ENCODE measurements around the gene CLDN22. TPM values are rescaled to one million over a fixed set of nuclear protein-coding genes. Genes with fewer than 3 reads are reported as not detected.
"Not testable (repeated sequence)": the region's sequence is repeated elsewhere in the genome, so short reads cannot be mapped to it uniquely, and the experiment has no call there.

Gene CLDN22
- total RNA-seq, 1 experiment from 2014 or later: not detected

- in situ Hi-C loops (cut with HindIII; ENCODE audit: low pct_unique_long_range_greater_than_20kb, low sequenced_read_pairs): no loop called here
- DNase-seq (ENCODE audit: low read depth): no peak
Observed at GRCh38 chr4:183328832-183329231, 8.8 kb upstream of the CLDN22 start.

DNA sequence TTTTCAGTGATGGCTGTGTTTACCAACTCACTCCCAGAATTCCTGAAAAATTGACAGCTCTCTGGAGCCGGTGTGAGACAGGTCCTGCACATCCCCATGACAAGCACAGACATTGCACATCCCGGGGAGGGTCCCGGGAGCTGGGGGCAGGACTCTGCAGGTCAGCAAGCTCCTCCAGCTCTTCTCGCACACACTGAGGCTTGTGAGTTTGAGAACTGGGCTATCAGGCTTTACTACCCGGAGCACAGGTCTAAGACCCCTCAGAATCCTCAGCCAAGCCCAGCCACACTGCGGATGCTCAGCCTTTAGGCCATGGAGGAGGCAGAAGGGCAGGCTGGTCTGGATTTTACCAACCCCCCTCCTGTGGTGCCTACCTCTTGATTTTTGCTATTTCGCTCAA is 7.8 kb upstream of the CLDN22 start:
- DNase-seq (ENCODE audit: low read depth): no peak
- in situ Hi-C loops (cut with HindIII; ENCODE audit: low pct_unique_long_range_greater_than_20kb, low sequenced_read_pairs): no loop called here

- DNase-seq (ENCODE audit: low read depth): no peak
- in situ Hi-C loops (cut with HindIII; ENCODE audit: low pct_unique_long_range_greater_than_20kb, low sequenced_read_pairs): no loop called here
Observed at GRCh38 chr4:183326853-183327252, 6.8 kb upstream of the CLDN22 start.

DNA sequence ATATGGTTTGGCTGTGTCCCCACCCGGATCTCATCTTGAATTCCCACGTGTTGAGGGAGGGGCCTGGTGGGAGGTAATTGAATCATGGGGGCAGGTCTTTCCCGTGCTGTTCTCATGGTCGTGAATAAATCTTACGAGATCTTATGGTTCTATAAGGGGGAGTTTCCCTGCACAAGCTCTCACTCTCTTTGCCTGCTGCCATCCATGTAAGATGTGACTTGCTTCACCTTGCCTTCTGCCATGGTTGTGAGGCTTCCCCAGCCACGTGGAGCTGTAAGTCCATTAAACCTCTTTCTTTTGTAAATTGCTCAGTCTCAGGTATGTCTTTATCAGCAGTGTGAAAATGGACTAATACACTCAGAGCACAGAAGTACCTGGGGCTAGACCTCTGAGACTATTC is 6.3 kb upstream of the CLDN22 start:
- in situ Hi-C loops (cut with HindIII; ENCODE audit: low pct_unique_long_range_greater_than_20kb, low sequenced_read_pairs); DNase-seq (ENCODE audit: low read depth): not testable (repeated sequence)

DNA sequence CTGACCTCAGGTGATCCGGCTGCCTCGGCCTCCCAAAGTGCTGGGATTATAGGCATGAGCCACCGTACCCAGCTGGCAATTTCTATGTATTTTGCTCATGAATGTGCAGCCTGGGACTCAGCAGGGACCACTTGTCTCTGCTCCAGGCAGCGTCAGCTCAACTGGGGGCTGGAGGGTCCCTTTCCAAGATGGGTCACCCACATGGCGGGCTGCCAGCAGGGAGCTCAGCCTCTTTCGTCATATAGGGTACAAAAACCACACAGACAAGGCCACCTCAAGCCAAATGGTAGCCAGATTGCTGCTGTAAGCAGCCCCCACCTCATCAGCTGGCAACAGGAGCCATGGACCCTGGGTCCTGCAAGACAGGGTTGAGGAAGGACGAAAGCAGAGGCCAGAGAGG is 4.5 kb upstream of the CLDN22 start:
- DNase-seq (ENCODE audit: low read depth): no peak
- in situ Hi-C loops (cut with HindIII; ENCODE audit: low pct_unique_long_range_greater_than_20kb, low sequenced_read_pairs): no loop called here

- DNase-seq (ENCODE audit: low read depth); in situ Hi-C loops (cut with HindIII; ENCODE audit: low pct_unique_long_range_greater_than_20kb, low sequenced_read_pairs): not testable (repeated sequence)
Observed at GRCh38 chr4:183324056-183324455, 4.0 kb upstream of the CLDN22 start.

DNA sequence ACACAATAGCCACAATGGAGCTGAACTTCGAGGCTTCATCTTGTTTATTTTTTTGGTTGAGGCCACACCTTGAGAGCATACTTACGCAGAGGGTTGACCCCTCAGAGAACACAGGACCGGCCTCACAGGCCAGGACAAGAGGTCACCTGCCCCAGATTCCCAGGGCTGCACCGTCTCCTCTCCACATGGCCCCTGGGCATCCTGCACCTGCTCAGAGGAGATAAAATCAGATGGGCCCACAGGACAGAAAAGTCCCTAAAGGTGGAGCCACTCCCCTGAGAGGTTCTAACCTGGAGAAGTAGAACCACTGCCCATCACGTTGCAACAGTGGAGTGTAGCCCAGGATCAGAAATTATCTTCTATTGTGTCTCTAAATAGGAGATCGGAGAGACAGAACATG is 3.2 kb upstream of the CLDN22 start:
- no peak for DNase-seq (ENCODE audit: low read depth)
- in situ Hi-C loops (cut with HindIII; ENCODE audit: low pct_unique_long_range_greater_than_20kb, low sequenced_read_pairs): no loop called here

GRCh38 chr4:183322326-183322725 is 2.2 kb upstream of the CLDN22 start, which contains the start of gene CLDN24:
TSS of gene CLDN24 (minus strand) at chr4:183322426. CDS start at chr4:183322426, 0 bp downstream.
- in situ Hi-C loops (cut with HindIII; ENCODE audit: low pct_unique_long_range_greater_than_20kb, low sequenced_read_pairs): no loop called here
- DNase-seq (ENCODE audit: low read depth): no peak

GRCh38 chr4:183321516-183321915 is 1.4 kb upstream of the CLDN22 start:
- DNase-seq (ENCODE audit: low read depth): no peak
- in situ Hi-C loops (cut with HindIII; ENCODE audit: low pct_unique_long_range_greater_than_20kb, low sequenced_read_pairs): no loop called here

DNA sequence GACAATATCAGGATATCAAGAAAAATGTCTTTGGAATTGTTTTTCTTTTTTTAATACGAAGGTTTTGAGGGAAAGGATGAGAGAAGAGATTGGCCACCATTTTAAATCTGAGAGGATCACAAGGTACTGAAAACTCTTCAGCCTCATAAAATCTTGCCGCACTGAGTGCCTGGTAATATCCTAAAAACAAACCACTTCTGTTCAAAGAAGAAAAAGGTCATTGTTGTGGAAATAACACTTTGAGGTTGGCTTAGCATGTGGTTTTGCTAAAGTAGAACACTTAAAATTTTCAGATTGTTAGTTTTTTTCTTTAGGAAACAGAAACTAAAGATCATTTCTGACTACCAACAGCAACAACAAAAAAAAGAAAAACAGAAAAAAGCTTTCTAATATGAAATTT is 1.0 kb upstream of the CLDN22 start:
- DNase-seq (ENCODE audit: low read depth): no peak
- in situ Hi-C loops (cut with HindIII; ENCODE audit: low pct_unique_long_range_greater_than_20kb, low sequenced_read_pairs): no loop called here

DNA sequence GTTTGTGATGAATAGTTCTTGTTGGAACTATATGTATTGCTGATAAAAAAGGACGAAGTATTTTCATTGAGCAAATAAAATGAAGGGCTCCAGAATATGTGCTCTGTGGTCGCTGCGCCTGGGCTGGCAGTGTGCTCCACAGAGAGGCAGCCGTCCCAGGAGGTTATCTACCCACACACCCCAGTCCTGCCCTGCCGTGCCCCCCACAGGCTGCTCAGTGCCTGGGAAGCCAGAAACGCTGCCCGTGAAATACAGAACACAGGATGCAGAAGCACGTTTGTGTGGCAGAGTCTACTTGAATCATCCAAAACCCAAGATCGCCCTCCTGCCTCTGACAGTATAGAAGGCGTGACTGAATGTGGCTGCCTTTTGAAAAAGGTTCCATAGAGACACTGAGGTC is 1.4 kb downstream of the CLDN22 start:
- in situ Hi-C loops (cut with HindIII; ENCODE audit: low pct_unique_long_range_greater_than_20kb, low sequenced_read_pairs): no loop called here
- no peak for DNase-seq (ENCODE audit: low read depth)

DNA sequence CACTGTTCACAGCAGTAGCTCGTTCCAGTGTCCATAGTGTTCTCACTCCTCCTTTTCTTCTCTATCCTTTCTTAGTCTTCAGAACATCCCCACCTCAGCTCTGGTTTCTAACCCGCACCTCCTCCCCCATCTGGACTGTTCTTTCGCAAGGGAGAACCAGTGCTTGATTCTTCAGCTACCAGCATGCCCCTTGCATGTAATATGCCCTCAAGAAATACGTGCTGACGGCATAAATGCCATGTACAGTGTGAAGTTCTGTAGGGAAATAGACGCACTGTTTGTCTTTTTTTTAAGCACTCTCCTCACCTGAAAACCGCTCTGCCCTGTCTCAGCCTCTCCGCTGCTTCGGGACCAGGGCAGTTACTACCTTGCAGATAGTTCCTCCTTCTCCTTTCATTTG is 5.3 kb downstream of the CLDN22 start:
- in situ Hi-C loops (cut with HindIII; ENCODE audit: low pct_unique_long_range_greater_than_20kb, low sequenced_read_pairs): no loop called here
- DNase-seq (ENCODE audit: low read depth): no peak

DNA sequence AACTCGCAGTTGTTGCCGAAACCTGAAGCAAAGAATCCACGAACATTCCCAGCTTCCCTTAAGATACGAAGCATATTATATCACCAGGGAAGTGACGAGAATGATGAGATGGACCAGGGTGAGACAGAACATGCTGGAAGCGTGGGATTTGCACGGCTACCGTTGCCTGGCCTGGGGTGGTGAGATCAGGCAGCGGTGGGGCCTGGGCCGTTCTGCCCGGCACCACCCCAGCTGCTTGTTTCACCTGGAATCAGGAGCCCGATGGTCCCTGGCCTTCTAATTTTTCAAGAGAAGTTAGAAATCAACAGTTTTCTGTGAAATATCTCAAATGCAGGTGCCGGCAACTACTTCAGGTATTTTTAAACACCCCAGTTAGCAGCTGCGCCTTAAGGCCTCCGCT is 5.7 kb downstream of the CLDN22 start:
- in situ Hi-C loops (cut with HindIII; ENCODE audit: low pct_unique_long_range_greater_than_20kb, low sequenced_read_pairs): no loop called here

GRCh38 chr4:183312841-183313240 is 7.2 kb downstream of the CLDN22 start:
- in situ Hi-C loops (cut with HindIII; ENCODE audit: low pct_unique_long_range_greater_than_20kb, low sequenced_read_pairs): no loop called here
- DNase-seq (ENCODE audit: low read depth): no peak

More for the DNA sequence above, 5.7 kb downstream of the CLDN22 start:
- DNase-seq (ENCODE audit: low read depth): no peak

GRCh38 chr4:183306811-183307210 is 13.3 kb downstream of the CLDN22 start:
- DNase-seq (ENCODE audit: low read depth): no peak
- in situ Hi-C loops (cut with HindIII; ENCODE audit: low pct_unique_long_range_greater_than_20kb, low sequenced_read_pairs): no loop called here

DNA sequence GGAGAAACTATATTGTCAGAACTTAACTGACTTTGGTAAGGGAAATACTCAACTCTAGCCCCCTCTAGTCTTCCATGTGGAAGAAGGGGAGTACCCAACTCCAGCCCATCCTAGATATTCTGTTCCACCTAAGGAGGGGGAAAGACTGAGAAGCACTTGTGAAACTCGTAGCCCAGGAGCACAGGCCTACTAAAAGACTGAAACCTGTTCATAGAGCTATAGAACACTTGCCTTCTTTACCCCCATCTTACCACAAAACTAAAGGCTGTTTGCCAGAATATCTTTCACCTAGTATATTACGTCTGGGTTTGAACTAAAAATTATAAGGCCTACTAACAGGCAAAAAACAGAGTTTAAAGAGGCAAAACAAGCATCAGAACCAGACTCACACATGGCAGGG is 15.5 kb downstream of the CLDN22 start:
- no peak for DNase-seq (ENCODE audit: low read depth)
- in situ Hi-C loops (cut with HindIII; ENCODE audit: low pct_unique_long_range_greater_than_20kb, low sequenced_read_pairs): no loop called here

DNA sequence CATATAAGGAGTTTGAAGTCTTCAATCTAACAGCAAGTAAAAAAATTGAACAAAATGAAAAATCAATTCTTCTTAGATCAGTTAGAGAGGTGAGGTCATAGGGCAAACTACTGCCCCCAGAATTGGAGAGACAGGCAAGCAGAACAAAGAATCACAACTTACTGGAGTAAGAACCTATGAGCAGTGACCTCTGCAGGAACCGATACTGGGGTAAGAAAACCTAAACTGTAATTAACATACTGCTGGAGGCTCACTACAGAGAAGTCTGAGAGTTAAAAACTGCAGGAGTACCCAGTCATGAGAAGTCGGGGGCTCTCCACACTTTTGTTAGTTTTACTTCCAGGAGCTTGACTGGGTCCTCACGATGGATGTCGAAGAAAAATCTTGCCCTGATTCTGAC is 16.0 kb downstream of the CLDN22 start:
- no peak for DNase-seq (ENCODE audit: low read depth)
- in situ Hi-C loops (cut with HindIII; ENCODE audit: low pct_unique_long_range_greater_than_20kb, low sequenced_read_pairs): no loop called here

DNA sequence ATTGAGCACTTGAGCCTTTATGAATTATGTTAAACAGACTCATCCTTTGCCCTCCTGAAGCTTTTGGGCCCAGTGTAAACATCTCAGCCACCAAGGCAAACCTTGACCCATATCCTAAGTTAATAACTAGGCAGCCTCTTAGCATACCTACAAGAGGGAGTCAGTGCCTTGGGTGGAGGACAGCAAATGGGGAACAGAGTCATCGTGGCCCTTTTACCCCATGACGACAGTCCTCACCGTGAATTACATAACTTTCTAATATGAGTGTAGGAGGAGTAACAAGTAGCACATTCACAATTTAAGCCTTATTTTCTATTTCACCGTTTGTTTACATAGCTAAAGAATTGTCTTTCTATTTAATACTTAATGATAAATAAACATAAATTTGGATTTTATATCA is 16.8 kb downstream of the CLDN22 start:
- in situ Hi-C loops (cut with HindIII; ENCODE audit: low pct_unique_long_range_greater_than_20kb, low sequenced_read_pairs): no loop called here

GRCh38 chr4:183300655-183301054 is 19.4 kb downstream of the CLDN22 start:
- in situ Hi-C loops (cut with HindIII; ENCODE audit: low pct_unique_long_range_greater_than_20kb, low sequenced_read_pairs): no loop called here
- DNase-seq (ENCODE audit: low read depth): no peak

More for the DNA sequence above, 16.8 kb downstream of the CLDN22 start:
- no peak for DNase-seq (ENCODE audit: low read depth)

GRCh38 chr4:183300070-183300469 is 20.0 kb downstream of the CLDN22 start:
- in situ Hi-C loops (cut with HindIII; ENCODE audit: low pct_unique_long_range_greater_than_20kb, low sequenced_read_pairs): no loop called here

GRCh38 chr4:183299464-183299863 is 20.6 kb downstream of the CLDN22 start:
- no peak for DNase-seq (ENCODE audit: low read depth)
- in situ Hi-C loops (cut with HindIII; ENCODE audit: low pct_unique_long_range_greater_than_20kb, low sequenced_read_pairs): no loop called here

More at GRCh38 chr4:183300070-183300469, 20.0 kb downstream of the CLDN22 start:
- no peak for DNase-seq (ENCODE audit: low read depth)

Data from Caki2 (cell line).